ENCODE results near the gene LRRC4C.
A peak's percentile ranks its signal among the peaks of the same experiment; 100 is the strongest.
"Not testable (repeated sequence)": the region's sequence is repeated elsewhere in the genome, so short reads cannot be mapped to it uniquely, and the experiment has no call there.

The LRRC4C gene

GRCh38 chr11:41040474-41040873 is 419.0 kb downstream of the LRRC4C start:
- DNase-seq, result no peak

- no peak for DNase-seq
Observed at GRCh38 chr11:41039592-41039991, 419.9 kb downstream of the LRRC4C start.

- no peak for DNase-seq
Observed at GRCh38 chr11:41031551-41032060, 427.8 kb downstream of the LRRC4C start.

- DNase-seq, result no peak
Observed at GRCh38 chr11:41020259-41020658, 439.2 kb downstream of the LRRC4C start.

- DNase-seq, result not testable (repeated sequence)
Observed at GRCh38 chr11:41019666-41020065, 439.8 kb downstream of the LRRC4C start.

GRCh38 chr11:41018224-41018623 is 441.2 kb downstream of the LRRC4C start:
- DNase-seq, result no peak

GRCh38 chr11:41010361-41011050 is 448.9 kb downstream of the LRRC4C start:
- no peak for DNase-seq

GRCh38 chr11:41005986-41006385 is 453.5 kb downstream of the LRRC4C start:
- no peak for DNase-seq

- no peak for DNase-seq
Observed at GRCh38 chr11:41003339-41004282, 455.8 kb downstream of the LRRC4C start.

GRCh38 chr11:40998920-40999319 is 460.5 kb downstream of the LRRC4C start:
- DNase-seq, result no peak

- DNase-seq, result peak in 11 of 56 donors; percentile 1 to 35 (median 17)
Observed at GRCh38 chr11:40987776-40988435, 471.5 kb downstream of the LRRC4C start.

- no peak for DNase-seq
Observed at GRCh38 chr11:40986320-40986719, 473.1 kb downstream of the LRRC4C start.

- no peak for DNase-seq
Observed at GRCh38 chr11:40975076-40975475, 484.4 kb downstream of the LRRC4C start.

GRCh38 chr11:40974186-40974795 is 485.2 kb downstream of the LRRC4C start:
- no peak for DNase-seq

GRCh38 chr11:40958707-40959106 is 500.7 kb downstream of the LRRC4C start:
- no peak for DNase-seq

- DNase-seq, result no peak
Observed at GRCh38 chr11:40952479-40952878, 507.0 kb downstream of the LRRC4C start.

- no peak for DNase-seq
Observed at GRCh38 chr11:40938002-40938401, 521.5 kb downstream of the LRRC4C start.

GRCh38 chr11:40924915-40925314 is 534.5 kb downstream of the LRRC4C start:
- no peak for DNase-seq

- DNase-seq, result no peak
Observed at GRCh38 chr11:40921246-40921645, 538.2 kb downstream of the LRRC4C start.

GRCh38 chr11:40910774-40911173 is 548.7 kb downstream of the LRRC4C start:
- not testable (repeated sequence) for DNase-seq

- no peak for DNase-seq
Observed at GRCh38 chr11:40894501-40894900, 565.0 kb downstream of the LRRC4C start.
